Psoas muscle (tissue), 8 donors: ENCODE data around the gene PRR23E. TPM values are rescaled to one million over a fixed set of nuclear protein-coding genes. Genes with fewer than 3 reads are reported as not detected.

Experiments
- ATAC-seq, 4 donors: fragments of 200-7000 bp; cut with Tn5 transposase; one replicate each; pipeline ENCODE4 v1.9.1; 2020; ENCODE audit warnings: moderate library complexity in 3 of 4, mild to moderate bottlenecking in 2 of 4
- DNase-seq, 2 donors: peaks; one replicate each; pipeline ENCODE4 v3.0.0-alpha.2; 2020
- H3K27ac ChIP-seq: fragments of 200-600 bp; one replicate; pipeline ENCODE4 v1.8.0; 2022
- H3K27me3 ChIP-seq, 3 donors: fragments of 200-600 bp in 1 of 3; one replicate each; pipeline versions ENCODE4 v1.6.1 to v1.8.0; 2013 to 2022; ENCODE audit warnings: low read length in 2 of 3, mild to moderate bottlenecking in 2 of 3, moderate library complexity in 1 of 3; ENCODE audit not compliant: insufficient read depth in 3 of 3
- H3K36me3 ChIP-seq, 2 donors: fragments of 200-600 bp in 1 of 2; one replicate each; pipeline versions ENCODE4 v1.6.1 to v1.8.0; 2013 to 2022; ENCODE audit warnings: low read depth in 1 of 2, mild to moderate bottlenecking in 1 of 2, moderate library complexity in 1 of 2; ENCODE audit not compliant: insufficient read depth in 1 of 2
- H3K4me1 ChIP-seq: fragments of 200-600 bp; one replicate; pipeline ENCODE4 v1.8.0; 2022
- H3K4me3 ChIP-seq: fragments of 200-600 bp; one replicate; pipeline ENCODE4 v1.8.0; 2022; ENCODE audit warnings: mild to moderate bottlenecking
- H3K9me3 ChIP-seq: fragments of 200-600 bp; one replicate; pipeline ENCODE4 v1.8.0; 2022
- CTCF ChIP-seq: fragments of 200-600 bp; IDR thresholded peaks from one replicate; pipeline ENCODE4 v1.8.0; 2022; ENCODE audit warnings: antibody characterized with exemption
- WGBS, 3 donors: extraction: QIAGEN DNeasy Blood & Tissue Kit; methylation state at CpG; one replicate each; pipeline versions ENCODE4 v1.1.6 to v1.1.7; 2013; 5-methylcytosine and 5-hydroxymethylcytosine counted together
- intact Hi-C, 2 donors: fragments of 100-400 bp; cut with DNase I; formaldehyde crosslinking; loops; one replicate each; pipeline versions ENCODE4 v1.11.0 to v1.14.2; 2022
- polyA plus RNA-seq, 3 donors: library from polyadenylated mRNA; stranded (reverse); fragments of 200-250 nt; gene quantifications; one replicate each; pipeline ENCODE4 v1.2.3, GENCODE V29; 2013
- total RNA-seq, 4 donors: library from RNA; stranded (reverse); fragmentation: NEBNext Ultra II Directional in 2 of 4; extraction: Animal tissue kit (Norgen Biotek cat#: 25700) in 2 of 4; gene quantifications; one replicate each; pipeline versions ENCODE4 v1.2.1 to v1.2.4, GENCODE V29; 2021 to 2023
- donor health status: healthy with polysubstance abuse.
- donor health status: DM: no; HTN: no; CAD: no; lungs with moderate emphysema.
- donor health status: Bipolar disorder and iron deficiency.
- donor health status: healthy.
- donor health status: DM: yes; HTN: yes; CAD: no.
- donor health status: DM: no; HTN: no; CAD: no.
- donor health status: DM: no; HTN: no; CAD: no.
- donor health status: DM: yes; HTN: yes; CAD: no.

The PRR23E gene
- total and polyA plus RNA-seq, 7 donors = not detected

GRCh38 chr3:127170814-127171213, 22.1 kb upstream of the PRR23E start:
- H3K27me3 ChIP-seq = no peaks in the 10 kb centered on the region
- TF ChIP-seq CTCF = no peak
- no peak overlapping the region for H3K27ac ChIP-seq
- 53 to 65% (median 57%) methylated on average over 7 of the region's 7 CpGs for WGBS, 3 donors
- H3K36me3 ChIP-seq = no peaks in the 10 kb centered on the region
- H3K4me1 ChIP-seq = peaks cover 18% of the 10 kb centered on the region
- DNase-seq (no peak), ATAC-seq (no peak)
- H3K4me3 ChIP-seq = no peak overlapping the region
- intact Hi-C loops = loop anchor here in 1 of 2 donors (10.0 kb wide), 1 partner anchor 116 kb away; no protein-coding TSS in a partner anchor
- H3K9me3 ChIP-seq = no peaks in the 10 kb centered on the region

GRCh38 chr3:127171320-127171719, 21.6 kb upstream of the PRR23E start:
- H3K4me1 ChIP-seq = peaks cover 18% of the 10 kb centered on the region
- TF ChIP-seq CTCF = no peak
- DNase-seq (no peak), ATAC-seq (no peak)
- intact Hi-C loops = loop anchor here in 1 of 2 donors (10.0 kb wide), 1 partner anchor 117 kb away; no protein-coding TSS in a partner anchor
- H3K27me3 ChIP-seq = no peaks in the 10 kb centered on the region
- H3K27ac ChIP-seq = no peak overlapping the region
- H3K9me3 ChIP-seq = no peaks in the 10 kb centered on the region
- no peak overlapping the region for H3K4me3 ChIP-seq
- H3K36me3 ChIP-seq = no peaks in the 10 kb centered on the region
- WGBS, 3 donors = 81 to 89% (median 85%) methylated on average over 6 of the region's 6 CpGs

- intact Hi-C loops = loop anchor here in 1 of 2 donors (10.0 kb wide), 1 partner anchor 117 kb away; no protein-coding TSS in a partner anchor
- WGBS, 3 donors = 92 to 97% (median 94%) methylated on average over 4 of the region's 4 CpGs
Measured at GRCh38 chr3:127171721-127172120, 21.2 kb upstream of the PRR23E start.

GRCh38 chr3:127172211-127172610, 20.7 kb upstream of the PRR23E start:
- 87 to 92% (median 88%) methylated on average over 5 of the region's 5 CpGs for WGBS, 3 donors
- TF ChIP-seq CTCF = no peak
- DNase-seq (no peak), ATAC-seq (no peak)
- Histone ChIP-seq H3K27me3 (no peaks in the 10 kb centered on the region), H3K4me3 (no peak overlapping the region), H3K4me1 (peaks cover 18% of the 10 kb centered on the region), H3K27ac (no peak overlapping the region), H3K36me3 (no peaks in the 10 kb centered on the region), H3K9me3 (no peaks in the 10 kb centered on the region)
- intact Hi-C loops = loop anchor here in 1 of 2 donors (10.0 kb wide), 1 partner anchor 117 kb away; no protein-coding TSS in a partner anchor

More at GRCh38 chr3:127171721-127172120, 21.2 kb upstream of the PRR23E start:
- no peaks in the 10 kb centered on the region for H3K9me3 ChIP-seq
- ATAC-seq = no peak
- no peak for DNase-seq
- H3K36me3 ChIP-seq = no peaks in the 10 kb centered on the region
- no peaks in the 10 kb centered on the region for H3K27me3 ChIP-seq
- no peak overlapping the region for H3K27ac ChIP-seq
- peaks cover 18% of the 10 kb centered on the region for H3K4me1 ChIP-seq
- no peak for TF ChIP-seq CTCF
- no peak overlapping the region for H3K4me3 ChIP-seq
